Activated CD8-positive, alpha-beta memory T cell treated with anti-CD3 and anti-CD28 coated beads, Interleukin-2, amount 50 U/mL, for 1 hour (primary cell): ENCODE data around the gene SLC25A25.

Experiments used
- DNase-seq: peaks from one replicate; pipeline ENCODE4 v3.0.0-alpha.2; 2020; ENCODE audit errors: extremely low read depth

The SLC25A25 gene

DNA sequence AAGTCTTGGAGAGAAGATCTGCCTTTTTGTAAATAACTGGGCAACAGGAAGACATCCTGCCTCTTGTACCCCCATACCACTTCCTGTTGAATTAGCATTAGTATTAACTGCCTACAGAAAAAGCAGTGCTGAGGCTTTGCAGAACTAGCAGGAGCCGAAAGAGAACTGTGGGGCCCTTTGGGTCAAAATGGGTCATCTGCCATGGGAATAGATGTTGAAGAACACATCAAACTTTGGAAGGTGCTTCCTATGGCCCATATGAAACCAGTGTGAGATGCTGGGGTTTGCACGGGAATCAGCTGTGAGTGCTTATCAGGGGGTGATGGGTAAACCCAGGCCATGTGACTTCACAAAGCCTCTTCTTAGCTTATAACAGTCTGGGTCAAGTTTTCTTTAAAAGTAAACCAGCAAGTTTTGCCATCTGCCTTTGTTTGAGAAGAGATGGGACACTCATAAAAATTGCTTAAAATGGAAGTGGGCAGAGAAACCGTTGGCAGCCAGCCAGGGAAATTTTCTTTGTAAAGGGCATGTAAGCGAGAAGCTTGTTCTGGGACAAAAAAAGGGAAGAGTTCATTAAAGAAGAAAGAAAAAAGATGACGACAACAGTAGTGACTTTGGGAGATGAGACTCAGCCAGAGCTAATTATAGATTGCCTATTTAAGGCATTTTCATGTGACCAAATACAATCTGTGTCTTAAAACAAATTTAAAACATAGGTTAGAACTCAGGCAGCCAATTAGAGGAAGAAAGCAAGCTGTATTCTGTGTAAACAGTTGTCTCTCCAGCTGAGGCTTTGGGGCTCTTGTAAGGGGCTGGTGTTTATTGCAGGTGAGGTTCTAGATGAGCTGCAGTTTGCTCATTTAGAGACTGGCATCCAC lies 4.4 kb downstream of the SLC25A25 start:
- DNase-seq: no peak

- no peak for DNase-seq
These were observed 5.3 kb downstream of the SLC25A25 start for GRCh38 chr9:128073253-128073886.

- no peak for DNase-seq
These were observed 9.9 kb downstream of the SLC25A25 start for GRCh38 chr9:128077847-128078503.

DNA sequence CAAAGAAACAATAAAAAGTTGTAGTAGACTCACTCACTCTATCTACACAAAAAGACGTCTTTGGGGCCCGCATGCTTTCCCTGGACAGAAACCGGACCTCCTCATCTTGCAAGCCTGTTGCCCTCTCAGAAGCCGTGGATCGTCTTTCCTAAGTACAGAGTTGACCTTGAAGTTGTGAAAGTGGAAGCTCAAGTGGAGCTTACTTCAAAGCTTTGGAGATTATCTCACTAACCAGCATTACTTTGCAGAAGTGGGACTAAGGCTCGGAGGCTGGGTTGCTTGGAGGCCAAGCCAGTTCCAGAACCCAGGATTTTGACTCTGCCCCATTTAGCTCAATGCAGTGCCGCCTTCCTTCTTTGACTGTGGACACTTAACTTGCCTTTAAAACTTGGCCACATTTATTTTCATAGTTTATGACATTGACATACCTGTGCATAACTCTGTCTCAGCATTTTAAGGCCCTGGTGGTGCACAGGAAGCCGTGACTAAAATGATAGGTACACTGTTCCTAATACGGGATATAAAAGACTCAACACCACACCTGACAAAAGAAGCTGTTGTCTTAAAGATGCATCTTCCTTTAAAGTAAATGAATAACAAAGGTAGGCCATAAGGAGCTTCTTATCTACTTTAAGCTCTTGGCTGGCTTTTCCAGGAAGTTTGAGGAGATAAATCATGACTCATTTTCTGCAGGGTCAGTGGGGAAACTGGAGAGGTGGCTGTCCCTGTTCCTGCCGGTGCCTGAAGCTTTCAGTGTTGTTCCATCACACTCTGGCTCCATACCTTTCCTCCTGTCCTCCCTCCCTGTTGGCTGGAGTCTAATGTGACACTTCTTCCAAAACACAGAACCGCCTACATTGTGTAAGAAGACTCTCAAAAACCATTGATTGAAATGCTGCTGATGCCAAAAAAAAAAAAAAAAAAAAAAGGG lies 10.7 kb downstream of the SLC25A25 start:
- DNase-seq: no peak

DNA sequence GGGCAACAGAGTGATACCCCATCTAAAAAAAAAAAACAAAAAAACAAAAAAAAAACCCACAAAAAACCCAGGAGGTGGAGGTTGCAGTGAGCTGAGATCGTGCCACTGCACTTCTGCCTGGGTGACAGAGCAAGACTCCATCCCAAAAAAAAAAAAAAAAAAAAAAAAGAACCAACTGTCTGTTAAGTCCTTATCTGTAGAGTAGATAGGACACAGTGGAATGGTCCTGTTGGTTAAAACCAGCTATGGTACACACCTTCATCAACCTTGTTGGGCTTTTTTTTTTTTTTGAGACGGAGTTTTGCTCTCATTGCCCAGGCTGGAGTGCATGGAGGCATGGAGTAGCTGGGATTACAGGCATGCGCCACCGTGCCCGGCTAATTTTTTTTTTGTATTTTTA lies 12.2 kb downstream of the SLC25A25 start:
- no peak for DNase-seq

- DNase-seq: no peak
These were observed 13.0 kb downstream of the SLC25A25 start for GRCh38 chr9:128081056-128081455.

DNA sequence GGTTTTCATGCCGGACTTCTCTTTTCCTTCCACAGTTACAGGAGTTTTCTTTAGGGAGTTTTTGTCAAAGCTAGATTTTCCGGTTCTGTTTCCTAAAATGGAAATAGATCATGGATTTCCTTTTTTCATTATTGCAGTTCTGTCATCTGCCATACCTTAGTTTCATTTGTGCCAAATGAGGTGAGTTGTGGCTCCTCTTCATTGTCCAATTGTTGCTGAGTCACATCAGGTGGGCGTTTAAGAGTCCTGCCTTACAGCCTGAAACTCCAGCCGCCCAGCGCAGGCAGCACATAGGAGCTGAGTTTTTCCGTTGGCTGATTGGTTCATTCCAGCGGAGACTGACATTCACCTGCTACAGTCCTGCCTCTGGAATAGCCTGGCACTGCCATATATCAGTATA lies 14.1 kb downstream of the SLC25A25 start:
- no peak for DNase-seq

DNA sequence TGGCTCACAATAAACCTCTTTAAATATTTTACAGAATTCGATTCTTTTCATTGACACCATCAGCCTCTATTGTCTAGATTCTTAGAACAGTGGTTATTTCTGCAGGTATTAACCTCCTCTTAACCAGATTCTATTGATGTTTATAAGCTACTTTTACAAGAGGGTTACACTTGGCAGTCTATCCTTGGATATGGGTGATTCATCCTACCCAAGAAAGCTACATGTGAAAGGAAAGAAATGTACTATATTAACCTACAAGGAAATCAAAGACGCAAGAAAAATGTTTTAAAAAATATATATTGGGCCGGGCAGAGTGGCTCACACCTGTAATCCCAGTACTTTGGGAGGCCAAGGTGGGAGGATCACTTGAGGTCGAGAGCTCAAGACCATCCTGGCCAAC lies 16.7 kb downstream of the SLC25A25 start:
- no peak for DNase-seq

GRCh38 chr9:128085943-128086342 lies 17.9 kb downstream of the SLC25A25 start:
- no peak for DNase-seq

GRCh38 chr9:128087262-128087661 lies 19.2 kb downstream of the SLC25A25 start:
- no peak for DNase-seq

- DNase-seq: no peak
These were observed 20.4 kb downstream of the SLC25A25 start for GRCh38 chr9:128088253-128088945.

GRCh38 chr9:128089299-128089698 lies 21.3 kb downstream of the SLC25A25 start:
- no peak for DNase-seq

- DNase-seq: no peak
These were observed 23.1 kb downstream of the SLC25A25 start for GRCh38 chr9:128091144-128091543.

GRCh38 chr9:128091571-128091970 lies 23.5 kb downstream of the SLC25A25 start:
- DNase-seq: no peak

- DNase-seq: no peak
These were observed 24.4 kb downstream of the SLC25A25 start for GRCh38 chr9:128092199-128092977.

- DNase-seq: no peak
These were observed 25.0 kb downstream of the SLC25A25 start for GRCh38 chr9:128093011-128093410.

- peak; percentile 35 for DNase-seq
These were observed 26.3 kb downstream of the SLC25A25 start for GRCh38 chr9:128094166-128094949.

GRCh38 chr9:128094950-128095544 lies 27.0 kb downstream of the SLC25A25 start:
- DNase-seq: no peak
